Astrocyte of the spinal cord (primary cell): ENCODE results near the gene INPP5J.

Experiments
- DNase-seq: peaks from one replicate; pipeline ENCODE4 v3.0.0; 2011; ENCODE audit warnings: low read depth, low spot score
- H3K4me3 ChIP-seq: 2 replicates; pipeline ENCODE4 v1.5.1; 2011; ENCODE audit warnings: low read depth, mild to moderate bottlenecking, low read length, moderate library complexity
- CTCF ChIP-seq: IDR thresholded peaks from 2 replicates; pipeline ENCODE4 v1.5.1; 2012; ENCODE audit warnings: low read depth, mild to moderate bottlenecking, low read length, inconsistent platforms
- in situ Hi-C: cut with HindIII; loops from 2 replicates; pipeline ENCODE4 v1.10.0; 2017; ENCODE audit warnings: low sequenced_read_pairs

Gene INPP5J

GRCh38 chr22:31089160-31090100 is 33.3 kb upstream of the INPP5J start:
- DNase-seq: peak; percentile 20
- in situ Hi-C loops: no loop called here
- no peak overlapping the region for H3K4me3 ChIP-seq
- peak; percentile 94 for TF ChIP-seq CTCF

- no peak for DNase-seq
- no peak for TF ChIP-seq CTCF
- no peak overlapping the region for H3K4me3 ChIP-seq
- in situ Hi-C loops: no loop called here
Observed at GRCh38 chr22:31090217-31091085, 32.3 kb upstream of the INPP5J start.

GRCh38 chr22:31091106-31091975 is 31.4 kb upstream of the INPP5J start:
- in situ Hi-C loops: no loop called here
- no peak for TF ChIP-seq CTCF
- DNase-seq: no peak

GRCh38 chr22:31092161-31092560 is 30.6 kb upstream of the INPP5J start:
- in situ Hi-C loops: no loop called here
- no peak overlapping the region for H3K4me3 ChIP-seq
- no peak for TF ChIP-seq CTCF
- DNase-seq: no peak

More at GRCh38 chr22:31091106-31091975, 31.4 kb upstream of the INPP5J start:
- H3K4me3 ChIP-seq: no peak overlapping the region

- TF ChIP-seq CTCF: no peak
- DNase-seq: no peak
- in situ Hi-C loops: no loop called here
- no peak overlapping the region for H3K4me3 ChIP-seq
Observed at GRCh38 chr22:31093086-31093850, 29.5 kb upstream of the INPP5J start.
